ENCODE results near the gene LRRC23.
A peak's percentile ranks its signal among the peaks of the same experiment; 100 is the strongest.

The LRRC23 gene

DNA sequence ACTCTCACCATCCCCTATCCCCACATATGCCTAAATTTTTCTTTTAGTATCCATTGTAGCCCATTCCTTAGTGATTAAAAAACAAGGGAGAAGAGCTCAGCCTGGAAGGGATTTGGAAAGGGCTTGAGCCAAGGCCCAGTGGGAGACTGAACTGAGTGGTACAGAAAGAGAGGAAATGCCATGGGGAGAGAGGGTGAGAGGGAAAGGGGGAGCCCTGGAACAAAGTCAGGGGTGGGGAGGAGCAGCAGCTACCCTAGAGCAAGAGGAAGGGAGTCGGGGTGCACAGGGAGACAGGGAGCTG, 20.6 kb downstream of the LRRC23 start:
- DNase-seq (ENCODE audit: low spot score), result no peak
- Histone ChIP-seq H3K4me3 (peak overlapping the region; percentile 96), H3K27ac (peak overlapping the region; percentile 98 to 100)
- TF ChIP-seq, protein P1, sequence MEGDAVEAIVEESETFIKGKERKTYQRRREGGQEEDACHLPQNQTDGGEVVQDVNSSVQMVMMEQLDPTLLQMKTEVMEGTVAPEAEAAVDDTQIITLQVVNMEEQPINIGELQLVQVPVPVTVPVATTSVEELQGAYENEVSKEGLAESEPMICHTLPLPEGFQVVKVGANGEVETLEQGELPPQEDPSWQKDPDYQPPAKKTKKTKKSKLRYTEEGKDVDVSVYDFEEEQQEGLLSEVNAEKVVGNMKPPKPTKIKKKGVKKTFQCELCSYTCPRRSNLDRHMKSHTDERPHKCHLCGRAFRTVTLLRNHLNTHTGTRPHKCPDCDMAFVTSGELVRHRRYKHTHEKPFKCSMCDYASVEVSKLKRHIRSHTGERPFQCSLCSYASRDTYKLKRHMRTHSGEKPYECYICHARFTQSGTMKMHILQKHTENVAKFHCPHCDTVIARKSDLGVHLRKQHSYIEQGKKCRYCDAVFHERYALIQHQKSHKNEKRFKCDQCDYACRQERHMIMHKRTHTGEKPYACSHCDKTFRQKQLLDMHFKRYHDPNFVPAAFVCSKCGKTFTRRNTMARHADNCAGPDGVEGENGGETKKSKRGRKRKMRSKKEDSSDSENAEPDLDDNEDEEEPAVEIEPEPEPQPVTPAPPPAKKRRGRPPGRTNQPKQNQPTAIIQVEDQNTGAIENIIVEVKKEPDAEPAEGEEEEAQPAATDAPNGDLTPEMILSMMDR (IDR thresholded peaks at IDR 0.05), result no peak

DNA sequence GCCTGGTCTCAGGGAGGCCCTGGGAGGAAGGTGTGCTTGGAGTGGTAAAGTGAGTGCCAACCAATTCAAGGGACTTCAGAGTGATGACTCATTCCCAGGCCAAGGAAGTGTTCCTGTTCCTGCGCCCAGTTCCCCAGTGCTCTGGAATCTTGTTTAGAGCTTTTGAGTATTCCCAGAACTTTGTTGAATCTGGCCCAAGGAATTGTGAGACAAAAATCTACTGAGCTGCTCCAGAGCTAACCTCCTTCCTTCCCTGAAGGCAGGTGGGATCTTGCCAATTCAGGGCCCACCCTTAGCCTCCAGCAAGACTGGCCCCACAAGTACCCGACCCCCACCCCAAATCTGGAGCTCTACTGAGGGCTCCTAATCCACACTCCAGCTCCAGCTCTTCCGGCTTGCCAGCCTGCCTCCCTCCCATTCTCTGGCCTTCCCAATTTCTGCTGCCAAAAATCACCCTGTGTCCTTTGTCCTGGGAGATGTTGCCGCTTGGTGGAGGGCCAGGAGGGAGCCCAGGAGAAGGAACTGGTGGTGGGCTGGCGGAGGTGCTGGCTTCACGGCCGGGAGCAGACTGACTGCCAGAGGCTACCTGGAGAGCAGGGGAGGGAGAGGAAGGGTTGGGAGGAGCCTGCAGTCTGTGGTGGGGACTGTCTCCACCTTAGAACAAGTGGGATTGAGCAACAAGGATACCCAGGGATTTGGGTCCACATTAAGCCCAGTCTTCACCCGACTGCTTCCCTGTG, 21.1 kb downstream of the LRRC23 start:
- Histone ChIP-seq H3K27ac (peak overlapping the region; percentile 98 to 100), H3K4me3 (peak overlapping the region; percentile 96)
- peak; percentile 89 for DNase-seq (ENCODE audit: low spot score)
- TF ChIP-seq, protein P1 (IDR thresholded peaks at IDR 0.05), result no peak

DNA sequence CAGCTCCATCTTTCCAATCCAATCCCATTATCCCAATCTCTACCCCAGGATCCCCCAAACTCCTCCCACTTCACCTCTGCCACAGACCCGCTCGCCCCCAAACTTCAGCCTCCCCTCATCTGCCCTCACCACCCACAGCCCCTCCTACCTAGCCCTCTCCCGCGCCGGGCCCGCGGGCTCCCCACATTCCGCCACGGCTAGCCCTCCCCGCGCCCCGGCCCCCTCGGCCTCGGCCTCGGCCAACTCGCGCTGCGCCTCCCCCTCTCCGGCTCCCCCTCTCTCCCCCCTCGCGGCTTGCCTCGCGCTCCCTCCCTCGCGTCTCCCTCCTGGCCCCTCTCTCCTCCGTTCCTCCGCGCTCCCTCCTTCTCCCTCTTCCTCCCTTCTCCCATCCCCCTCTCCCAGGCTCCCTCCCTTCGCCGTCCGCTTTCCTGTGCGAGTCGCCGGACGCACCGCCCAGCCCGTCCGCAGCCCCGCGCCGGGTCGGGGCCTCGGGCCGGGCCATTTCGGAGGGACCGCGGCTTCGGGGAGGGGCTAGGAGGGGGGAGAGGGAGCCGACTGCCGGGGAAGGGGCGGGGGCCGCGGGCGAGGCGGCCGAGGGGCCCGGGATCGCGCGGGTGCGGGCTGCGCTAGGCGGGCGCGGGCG, 22.9 kb downstream of the LRRC23 start, which contains the start of gene ATN1:
Gene ATN1, plus strand, starts transcription at position 581 of the 643 bp plus-strand sequence. CDS start 6,043 bp downstream, outside the sequence.
- DNase-seq (ENCODE audit: low spot score), result peak; percentile 92
- TF ChIP-seq, protein P1 (IDR thresholded peaks at IDR 0.05), result no peak
- H3K4me3 ChIP-seq, result peak within 1 kb of the TSS; percentile 96
- peak within 1 kb of the TSS; percentile 98 to 100 for H3K27ac ChIP-seq

DNA sequence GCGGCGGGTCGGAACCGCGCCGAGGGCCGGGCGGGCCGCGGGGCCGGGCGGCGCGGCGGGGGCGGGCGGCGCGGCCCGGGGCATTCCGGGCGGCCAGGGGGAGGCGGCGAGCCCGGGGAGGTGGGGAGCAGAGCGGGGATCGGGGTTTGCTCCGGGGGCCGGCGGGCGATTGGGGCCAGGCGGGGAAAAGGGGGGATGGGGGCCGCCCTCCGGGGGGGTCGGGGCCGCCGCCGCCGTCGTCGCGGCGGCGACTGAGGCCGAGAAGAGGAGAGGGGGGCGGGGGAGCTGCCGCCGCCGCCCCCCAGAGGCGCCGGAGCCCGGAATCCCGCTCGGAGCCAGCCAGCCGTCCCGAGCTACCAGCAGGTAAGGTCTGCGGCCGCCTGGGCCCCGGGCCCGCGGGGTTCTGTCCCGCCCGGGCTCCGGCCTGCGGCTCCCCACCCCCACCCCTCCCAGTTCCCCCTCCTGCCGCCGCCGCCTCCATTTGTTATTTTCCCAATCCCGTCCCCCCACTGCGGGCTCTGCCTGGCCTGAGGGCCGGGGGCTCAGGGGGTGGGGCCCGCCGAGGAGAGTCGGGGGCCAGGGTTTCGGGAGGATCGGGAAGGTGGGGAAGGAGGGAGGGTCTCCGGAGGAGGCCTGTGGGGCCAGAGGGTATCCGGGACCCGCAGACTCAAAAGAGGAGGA, 23.5 kb downstream of the LRRC23 start:
- DNase-seq (ENCODE audit: low spot score), result peak; percentile 80
- H3K27ac ChIP-seq, result peak overlapping the region; percentile 98 to 100
- TF ChIP-seq, protein P1 (IDR thresholded peaks at IDR 0.05), result no peak
- H3K4me3 ChIP-seq, result peak overlapping the region; percentile 96

DNA sequence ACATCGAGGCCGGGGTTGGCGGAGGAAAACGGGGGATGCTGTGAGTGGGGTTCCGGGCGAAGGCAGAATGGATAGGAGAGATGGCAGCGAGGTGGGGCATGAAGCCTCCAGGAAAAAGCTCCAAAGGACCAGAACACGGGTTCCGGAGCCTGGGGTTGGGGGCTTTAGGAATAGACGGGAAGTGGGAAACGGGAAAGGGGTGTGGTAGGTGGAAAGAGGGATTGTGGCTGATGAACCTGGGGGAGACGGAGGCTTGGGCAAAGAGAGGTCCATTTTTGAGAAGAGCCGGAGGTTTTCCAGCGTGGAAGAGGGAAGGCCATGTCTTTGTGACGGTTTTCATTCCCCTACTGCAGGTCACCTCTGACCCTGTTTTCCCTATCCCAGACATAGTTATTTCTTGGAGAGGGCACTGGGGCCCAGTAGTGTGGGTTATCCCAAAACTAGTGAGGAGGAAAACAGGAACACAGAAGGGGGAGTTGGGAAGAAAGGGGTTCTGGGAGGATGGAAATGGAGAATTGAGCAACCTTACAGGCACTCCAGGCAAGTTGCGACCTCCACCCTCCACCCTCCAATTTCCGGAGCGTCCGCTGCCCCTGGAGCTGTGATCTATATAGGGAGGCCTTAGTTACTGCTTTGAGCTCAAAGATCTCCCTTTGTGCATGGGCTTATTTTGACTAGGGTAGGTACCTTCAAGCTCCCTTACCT, 24.2 kb downstream of the LRRC23 start:
- TF ChIP-seq, protein P1 (IDR thresholded peaks at IDR 0.05), result no peak
- Histone ChIP-seq H3K27ac (peak overlapping the region; percentile 98 to 100), H3K4me3 (peak overlapping the region; percentile 96)
- no peak for DNase-seq (ENCODE audit: low spot score)

DNA sequence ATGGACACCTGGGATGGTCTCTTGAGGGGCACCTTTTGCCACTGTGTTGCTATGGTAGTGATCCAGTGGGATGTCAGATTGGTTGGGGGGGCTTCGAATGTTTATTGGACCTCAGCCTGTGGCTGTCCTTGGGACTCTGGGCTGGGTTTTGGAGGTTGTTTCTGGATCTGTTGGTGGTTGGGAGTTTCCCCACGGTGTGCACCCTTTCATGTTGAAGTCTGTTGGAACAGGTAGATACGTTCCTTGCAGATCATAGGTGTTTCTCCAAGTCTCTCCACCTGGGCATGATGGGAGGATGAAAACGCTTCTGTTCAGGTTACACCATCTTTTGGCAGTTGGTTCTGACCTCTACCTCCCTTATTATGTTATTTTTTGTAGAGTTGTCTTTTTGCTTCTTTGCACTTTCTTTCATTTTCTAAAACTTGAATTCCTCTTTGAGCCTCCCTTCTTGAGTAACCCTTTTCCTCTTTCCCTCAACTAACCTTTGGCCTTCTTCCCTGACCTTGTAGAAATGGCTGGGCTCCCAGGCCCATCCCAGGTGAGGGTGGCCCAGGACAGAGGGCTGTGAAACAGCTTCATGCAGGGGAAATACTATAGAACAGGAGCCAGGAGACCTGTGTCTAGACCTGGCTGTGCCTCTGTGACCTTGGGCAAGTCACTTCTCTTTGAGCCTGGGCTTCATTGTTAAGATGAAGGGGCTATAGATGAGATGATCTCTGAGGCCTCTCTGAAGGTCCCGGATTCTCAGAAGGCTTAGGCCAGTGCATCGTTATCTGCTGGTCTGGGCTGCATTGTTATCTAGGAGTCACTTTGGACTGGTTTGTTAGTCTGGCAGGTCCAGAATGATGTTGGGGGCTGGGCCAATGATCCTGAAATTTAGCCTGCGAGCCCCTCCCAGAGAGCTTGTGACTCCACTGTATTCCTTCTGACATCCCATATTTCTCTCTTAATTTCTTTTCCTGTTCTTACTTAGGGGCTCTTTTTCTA, 25.1 kb downstream of the LRRC23 start:
- Histone ChIP-seq H3K27ac (peak overlapping the region; percentile 98 to 100), H3K4me3 (peak overlapping the region; percentile 96)
- TF ChIP-seq, protein P1 (IDR thresholded peaks at IDR 0.05), result no peak
- no peak for DNase-seq (ENCODE audit: low spot score)
